Esophagus squamous epithelium (tissue), 4 donors: ENCODE measurements around the gene ZFP91.

Experiments
- CTCF ChIP-seq, 6 experiments: fragments of 450-650 bp in 4 of 6; fragments of 200-600 bp in 2 of 6; sonication (generic) in 2 of 6; IDR thresholded peaks; one replicate each; pipeline ENCODE4 v1.5.1; 2016 to 2019; ENCODE audit warnings: antibody characterized with exemption in 6 of 6, mild to moderate bottlenecking in 4 of 6, moderate library complexity in 4 of 6
- POLR2A ChIP-seq, 4 donors: fragments of 450-650 bp; IDR thresholded peaks; one replicate each; pipeline ENCODE4 v1.6.1; 2017; ENCODE audit warnings: antibody characterized with exemption in 4 of 4, mild to moderate bottlenecking in 4 of 4, moderate library complexity in 3 of 4

GRCh38 chr11:58575377-58576020 lies 3.4 kb upstream of the ZFP91 start, which contains the start of gene LPXN:
- no peak for TF ChIP-seq CTCF (IDR thresholded peaks at IDR 0.05)
- TF ChIP-seq POLR2A (IDR thresholded peaks at IDR 0.05), result peak in 1 of 4 donors; percentile 58
